DND-41 (cell line): Measurements from ENCODE around the gene GLB1L.

ENCODE experiments used
- EZH2 ChIP-seq: IDR thresholded peaks from 3 replicates; pipeline ENCODE4 v1.6.1; 2012; ENCODE audit warnings: borderline replicate concordance, low read depth, mild to moderate bottlenecking, moderate library complexity, low read length, inconsistent platforms; ENCODE audit not compliant: severe bottlenecking
- TF ChIP-seq, protein P1 (sequence below): IDR thresholded peaks from 2 replicates; pipeline ENCODE4 v1.5.1; 2012; ENCODE audit warnings: borderline replicate concordance, low read length, moderate library complexity, mild to moderate bottlenecking; ENCODE audit not compliant: poor library complexity, severe bottlenecking; ENCODE audit errors: extremely low read depth

DNA sequence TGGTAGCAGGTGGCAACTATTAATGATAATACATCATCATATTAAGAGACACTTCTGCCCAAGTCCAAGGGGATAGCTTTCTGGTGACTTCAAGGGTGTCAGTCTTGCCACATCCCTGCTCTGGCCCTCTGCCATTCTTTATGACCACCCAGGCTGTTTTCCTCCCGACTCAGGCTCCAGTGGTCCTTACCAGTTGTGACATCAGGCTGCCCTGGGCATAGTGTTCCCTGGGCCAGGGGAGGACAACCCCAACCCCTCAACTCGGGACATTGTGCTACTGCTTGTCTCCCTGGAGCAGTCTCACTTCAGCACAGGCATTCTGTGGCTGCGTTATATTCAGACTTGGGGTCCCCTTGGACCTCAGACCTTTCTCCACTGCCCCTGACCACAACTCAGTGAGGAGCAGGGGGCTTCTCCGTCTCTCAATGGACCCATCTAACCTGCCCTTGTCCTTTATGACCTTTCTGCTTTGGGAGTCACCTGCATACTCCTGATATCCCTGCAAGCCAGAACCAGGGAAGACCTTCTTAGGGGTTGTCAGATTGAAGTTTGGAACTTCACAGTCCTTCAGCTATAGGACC is 46.8 kb upstream of the GLB1L start:
- TF ChIP-seq, protein P1, sequence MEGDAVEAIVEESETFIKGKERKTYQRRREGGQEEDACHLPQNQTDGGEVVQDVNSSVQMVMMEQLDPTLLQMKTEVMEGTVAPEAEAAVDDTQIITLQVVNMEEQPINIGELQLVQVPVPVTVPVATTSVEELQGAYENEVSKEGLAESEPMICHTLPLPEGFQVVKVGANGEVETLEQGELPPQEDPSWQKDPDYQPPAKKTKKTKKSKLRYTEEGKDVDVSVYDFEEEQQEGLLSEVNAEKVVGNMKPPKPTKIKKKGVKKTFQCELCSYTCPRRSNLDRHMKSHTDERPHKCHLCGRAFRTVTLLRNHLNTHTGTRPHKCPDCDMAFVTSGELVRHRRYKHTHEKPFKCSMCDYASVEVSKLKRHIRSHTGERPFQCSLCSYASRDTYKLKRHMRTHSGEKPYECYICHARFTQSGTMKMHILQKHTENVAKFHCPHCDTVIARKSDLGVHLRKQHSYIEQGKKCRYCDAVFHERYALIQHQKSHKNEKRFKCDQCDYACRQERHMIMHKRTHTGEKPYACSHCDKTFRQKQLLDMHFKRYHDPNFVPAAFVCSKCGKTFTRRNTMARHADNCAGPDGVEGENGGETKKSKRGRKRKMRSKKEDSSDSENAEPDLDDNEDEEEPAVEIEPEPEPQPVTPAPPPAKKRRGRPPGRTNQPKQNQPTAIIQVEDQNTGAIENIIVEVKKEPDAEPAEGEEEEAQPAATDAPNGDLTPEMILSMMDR = no peak
- no peak for TF ChIP-seq EZH2
